ENCODE measurements around the gene C4B. TPM values are rescaled to one million over a fixed set of nuclear protein-coding genes. Genes with fewer than 3 reads are reported as not detected.

Gene C4B
- total RNA-seq, 4 donors from 2014 or later = 12.4 to 97.5 (median 46.3) TPM

- Histone ChIP-seq H3K27me3 (no peaks in the 10 kb centered on the region), H3K9me3 (no peaks in the 10 kb centered on the region), H3K4me1 (peaks cover 0 to 5% of the 10 kb centered on the region in 2 donors), H3K4me3 (no peak overlapping the region), H3K27ac (no peak overlapping the region), H3K36me3 (no peaks in the 10 kb centered on the region)
- DNase-seq = no peak
- intact Hi-C loops (cut with DNase I; ENCODE audit: low total_unique reads) = no loop called here
- TF ChIP-seq POLR2A (IDR thresholded peaks at IDR 0.05) = no peak
- TF ChIP-seq, protein P1, sequence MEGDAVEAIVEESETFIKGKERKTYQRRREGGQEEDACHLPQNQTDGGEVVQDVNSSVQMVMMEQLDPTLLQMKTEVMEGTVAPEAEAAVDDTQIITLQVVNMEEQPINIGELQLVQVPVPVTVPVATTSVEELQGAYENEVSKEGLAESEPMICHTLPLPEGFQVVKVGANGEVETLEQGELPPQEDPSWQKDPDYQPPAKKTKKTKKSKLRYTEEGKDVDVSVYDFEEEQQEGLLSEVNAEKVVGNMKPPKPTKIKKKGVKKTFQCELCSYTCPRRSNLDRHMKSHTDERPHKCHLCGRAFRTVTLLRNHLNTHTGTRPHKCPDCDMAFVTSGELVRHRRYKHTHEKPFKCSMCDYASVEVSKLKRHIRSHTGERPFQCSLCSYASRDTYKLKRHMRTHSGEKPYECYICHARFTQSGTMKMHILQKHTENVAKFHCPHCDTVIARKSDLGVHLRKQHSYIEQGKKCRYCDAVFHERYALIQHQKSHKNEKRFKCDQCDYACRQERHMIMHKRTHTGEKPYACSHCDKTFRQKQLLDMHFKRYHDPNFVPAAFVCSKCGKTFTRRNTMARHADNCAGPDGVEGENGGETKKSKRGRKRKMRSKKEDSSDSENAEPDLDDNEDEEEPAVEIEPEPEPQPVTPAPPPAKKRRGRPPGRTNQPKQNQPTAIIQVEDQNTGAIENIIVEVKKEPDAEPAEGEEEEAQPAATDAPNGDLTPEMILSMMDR (IDR thresholded peaks at IDR 0.05) = no peak
Measured at GRCh38 chr6:31968326-31968725, 46.3 kb upstream of the C4B start.

DNA sequence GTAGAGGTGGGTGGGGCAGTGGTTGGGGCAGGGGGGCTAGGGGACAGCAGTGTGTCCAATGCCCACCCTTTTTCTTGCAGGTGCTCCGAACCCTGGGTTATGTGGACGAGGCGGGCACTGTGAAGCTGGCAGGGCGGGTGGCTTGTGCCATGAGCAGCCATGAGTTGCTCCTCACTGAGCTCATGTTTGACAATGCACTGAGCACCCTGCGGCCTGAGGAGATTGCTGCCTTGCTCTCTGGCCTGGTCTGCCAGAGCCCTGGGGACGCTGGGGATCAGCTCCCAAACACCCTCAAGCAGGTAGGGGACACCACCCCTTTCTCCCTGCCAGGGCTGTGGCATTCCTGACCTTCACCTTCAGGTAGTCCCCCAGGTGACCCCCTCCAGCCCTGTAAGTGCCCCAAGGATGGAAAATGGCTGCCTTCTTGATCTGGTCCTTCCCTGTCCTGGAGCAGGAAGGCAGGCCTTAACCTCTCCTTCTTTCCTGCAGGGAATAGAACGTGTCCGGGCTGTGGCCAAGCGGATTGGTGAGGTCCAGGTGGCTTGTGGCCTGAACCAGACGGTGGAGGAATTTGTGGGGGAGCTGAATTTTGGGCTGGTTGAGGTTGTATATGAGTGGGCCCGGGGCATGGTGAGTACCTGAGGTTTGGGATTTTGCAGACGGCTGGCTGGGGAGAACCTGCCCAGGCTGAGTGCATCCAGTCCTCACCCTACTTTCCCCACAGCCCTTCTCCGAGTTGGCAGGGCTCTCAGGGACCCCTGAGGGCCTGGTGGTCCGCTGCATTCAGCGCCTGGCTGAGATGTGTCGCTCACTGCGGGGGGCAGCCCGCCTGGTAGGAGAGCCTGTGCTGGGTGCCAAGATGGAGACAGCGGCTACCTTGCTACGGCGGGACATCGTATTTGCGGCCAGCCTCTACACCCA lies 45.5 kb upstream of the C4B start:
- no peak overlapping the region for H3K4me3 ChIP-seq
- intact Hi-C loops (cut with DNase I; ENCODE audit: low total_unique reads) = no loop called here
- H3K27me3 ChIP-seq = no peaks in the 10 kb centered on the region
- H3K4me1 ChIP-seq = peaks cover 0 to 5% of the 10 kb centered on the region in 2 donors
- no peaks in the 10 kb centered on the region for H3K9me3 ChIP-seq
- H3K36me3 ChIP-seq = no peaks in the 10 kb centered on the region
- TF ChIP-seq POLR2A (IDR thresholded peaks at IDR 0.05) = no peak
- TF ChIP-seq, protein P1 (IDR thresholded peaks at IDR 0.05) = no peak
- no peak overlapping the region for H3K27ac ChIP-seq
- DNase-seq = no peak

DNA sequence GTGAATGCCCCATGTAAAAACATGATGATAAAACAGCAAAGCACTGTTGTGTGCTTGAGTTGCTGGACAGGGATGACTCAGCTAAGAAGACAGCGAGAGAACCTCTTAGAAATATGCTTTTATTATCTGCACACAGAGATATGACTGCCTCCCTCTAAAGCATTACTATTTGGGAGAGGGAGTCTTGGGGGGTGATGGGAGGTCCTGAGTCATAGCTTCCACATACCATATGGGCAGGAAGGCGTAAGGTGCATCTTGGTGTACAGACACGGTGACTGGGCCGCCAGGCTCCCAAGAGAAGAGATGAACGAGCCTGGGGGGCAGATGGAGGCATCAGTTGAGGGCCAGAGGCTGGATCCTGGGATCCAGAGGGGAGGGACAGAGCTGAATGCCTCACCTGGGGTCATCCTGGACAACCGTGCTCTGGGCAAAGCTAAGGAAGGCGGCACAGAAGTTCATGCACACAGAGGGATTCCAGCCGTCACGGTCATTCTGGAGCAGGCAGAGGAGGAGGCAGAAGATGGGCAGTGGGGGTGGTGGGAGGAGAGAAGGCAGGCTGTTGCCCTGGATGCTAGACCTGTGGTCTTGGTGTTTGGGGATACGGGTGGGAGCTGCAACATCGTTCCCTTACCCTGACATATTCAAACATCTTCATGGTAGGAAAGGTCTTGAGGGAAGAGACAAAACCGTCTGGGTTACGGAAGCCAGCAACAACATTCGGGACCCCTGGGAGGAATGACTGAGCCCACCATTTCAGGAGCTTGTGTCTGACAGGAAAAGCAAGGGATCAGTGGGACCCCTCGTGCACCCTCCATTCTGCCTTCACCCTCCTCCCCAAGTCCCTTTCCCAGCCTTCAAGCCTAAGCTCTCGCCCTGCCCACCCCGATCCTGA lies 44.6 kb upstream of the C4B start:
- H3K27me3 ChIP-seq = no peaks in the 10 kb centered on the region
- no peaks in the 10 kb centered on the region for H3K36me3 ChIP-seq
- H3K4me1 ChIP-seq = peaks cover 0 to 5% of the 10 kb centered on the region in 2 donors
- peak overlapping the region in 1 of 2 donors; percentile 94 for H3K27ac ChIP-seq
- no peak overlapping the region for H3K4me3 ChIP-seq
- TF ChIP-seq, protein P1 (IDR thresholded peaks at IDR 0.05) = no peak
- TF ChIP-seq POLR2A (IDR thresholded peaks at IDR 0.05) = no peak
- intact Hi-C loops (cut with DNase I; ENCODE audit: low total_unique reads) = no loop called here
- DNase-seq = no peak
- no peaks in the 10 kb centered on the region for H3K9me3 ChIP-seq

GRCh38 chr6:31970604-31971271 lies 43.9 kb upstream of the C4B start:
- Histone ChIP-seq H3K4me3 (peak overlapping the region; percentile 49 to 72), H3K27ac (peak overlapping the region; percentile 93 to 94), H3K4me1 (peaks cover 0 to 5% of the 10 kb centered on the region in 2 donors), H3K27me3 (no peaks in the 10 kb centered on the region), H3K36me3 (no peaks in the 10 kb centered on the region), H3K9me3 (no peaks in the 10 kb centered on the region)
- TF ChIP-seq POLR2A (IDR thresholded peaks at IDR 0.05) = no peak
- TF ChIP-seq, protein P1 (IDR thresholded peaks at IDR 0.05) = no peak
- DNase-seq = no peak
- intact Hi-C loops (cut with DNase I; ENCODE audit: low total_unique reads) = no loop called here
